Renal cortex interstitium (tissue), 11 donors: Measurements from ENCODE around the gene MTSS2. TPM values are rescaled to one million over a fixed set of nuclear protein-coding genes. Genes with fewer than 3 reads are reported as not detected.

Experiments used
- DNase-seq, 11 donors: peaks; one replicate each; pipeline ENCODE4 v3.0.0-alpha.2; 2013; ENCODE audit warnings: low read depth in 9 of 11, low spot score in 4 of 11; ENCODE audit errors: extremely low read depth in 1 of 11
- polyA plus RNA-seq, 3 donors: library from polyadenylated mRNA; unstranded; fragments of 120-200 nt; gene quantifications; one replicate each; pipeline ENCODE4 v1.2.1, GENCODE V29; 2013; ENCODE audit not compliant: insufficient read length in 3 of 3

The MTSS2 gene
- polyA plus RNA-seq, 3 donors, result 37.5 to 54.8 (median 40.7) TPM

DNA sequence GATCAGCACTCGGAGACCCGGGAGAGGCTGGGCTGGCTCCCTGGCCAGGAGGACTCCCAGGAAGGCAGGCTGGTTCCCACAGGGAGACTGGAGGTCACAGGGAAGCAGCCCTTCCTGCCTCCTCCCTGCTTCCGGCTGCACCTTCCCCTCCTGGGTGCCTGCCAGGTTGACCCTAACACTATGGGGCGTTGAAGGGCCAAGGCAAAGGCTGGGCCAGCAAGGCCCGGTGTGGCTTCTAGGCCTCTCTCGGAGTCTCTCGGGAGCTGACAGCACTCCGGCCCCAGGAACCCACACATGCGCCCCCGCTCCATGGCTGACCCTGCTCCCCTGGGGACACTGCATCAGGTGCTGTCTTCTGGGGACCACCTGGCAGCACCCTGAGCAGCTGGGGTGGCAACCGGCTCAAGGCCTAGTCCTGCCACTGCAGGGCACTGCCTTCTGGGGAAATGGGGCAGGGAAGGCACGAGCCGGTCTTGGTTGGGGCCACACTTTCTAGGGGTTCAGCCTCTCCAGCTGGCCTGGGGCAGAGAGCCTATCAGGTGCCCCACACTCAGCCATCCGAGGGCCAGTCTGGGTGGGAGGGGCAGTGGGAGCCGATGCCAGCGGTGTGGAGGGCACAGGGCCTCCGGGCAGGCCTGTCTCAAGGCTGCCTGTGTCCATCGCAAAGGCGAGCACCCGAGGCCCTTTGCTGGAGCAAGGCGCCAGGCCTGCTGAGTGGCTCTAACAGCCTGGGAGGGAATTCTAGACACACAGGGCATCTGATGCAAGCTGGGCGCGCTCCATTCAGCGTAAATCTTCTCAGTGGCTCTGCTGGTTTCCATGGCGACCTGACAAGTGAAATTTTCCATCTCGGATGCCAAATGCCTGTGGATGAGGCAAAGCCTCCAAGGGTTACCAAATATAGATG lies 5.6 kb upstream of the MTSS2 start:
- DNase-seq, result peak in 3 of 11 donors; percentile 54 to 65 (median 64)

DNA sequence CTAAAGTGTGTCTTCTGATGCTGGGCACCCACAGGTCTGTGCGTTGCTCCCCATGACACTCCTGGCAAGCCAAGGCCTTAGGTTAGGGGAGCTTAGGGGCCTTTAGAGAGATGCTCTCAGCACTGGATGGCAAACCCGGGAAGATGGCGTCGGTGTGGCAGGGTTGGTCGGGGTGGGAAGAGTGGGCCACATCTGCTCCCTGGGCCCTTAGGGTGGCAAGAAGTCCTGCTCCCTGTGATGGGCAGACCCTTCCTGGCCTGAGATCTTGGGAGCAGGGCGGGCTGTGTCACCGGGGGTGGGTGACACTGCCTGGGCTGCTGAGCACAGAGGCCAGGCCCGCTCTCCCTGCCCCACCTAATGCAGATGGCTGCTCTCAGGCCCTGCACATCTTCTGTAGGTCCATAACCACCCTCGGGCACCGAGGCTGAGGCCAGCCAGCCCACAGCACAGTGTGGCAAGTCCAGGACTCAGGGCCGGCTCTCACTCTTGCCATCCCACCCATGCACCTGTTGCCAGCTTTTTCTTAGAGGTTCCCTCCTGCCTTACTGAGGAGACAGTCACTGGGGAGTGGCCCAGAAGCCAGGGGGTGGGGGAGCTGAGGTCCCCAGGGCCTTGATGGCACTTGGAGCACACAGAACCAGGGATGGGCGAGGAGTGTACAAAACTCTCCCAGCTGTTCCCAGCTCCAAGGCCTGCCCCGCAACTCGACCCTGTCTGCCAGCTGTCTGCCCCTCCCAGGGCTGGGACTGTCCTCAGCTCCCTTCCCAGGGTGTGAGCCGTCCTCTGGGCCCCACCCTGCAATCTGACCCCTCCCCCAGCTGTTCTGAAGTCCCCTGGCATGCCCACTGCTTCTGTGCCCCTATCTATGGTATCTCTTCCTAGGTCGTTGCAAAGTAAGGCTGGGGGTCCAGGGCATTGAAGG lies 4.4 kb upstream of the MTSS2 start:
- no peak for DNase-seq

DNA sequence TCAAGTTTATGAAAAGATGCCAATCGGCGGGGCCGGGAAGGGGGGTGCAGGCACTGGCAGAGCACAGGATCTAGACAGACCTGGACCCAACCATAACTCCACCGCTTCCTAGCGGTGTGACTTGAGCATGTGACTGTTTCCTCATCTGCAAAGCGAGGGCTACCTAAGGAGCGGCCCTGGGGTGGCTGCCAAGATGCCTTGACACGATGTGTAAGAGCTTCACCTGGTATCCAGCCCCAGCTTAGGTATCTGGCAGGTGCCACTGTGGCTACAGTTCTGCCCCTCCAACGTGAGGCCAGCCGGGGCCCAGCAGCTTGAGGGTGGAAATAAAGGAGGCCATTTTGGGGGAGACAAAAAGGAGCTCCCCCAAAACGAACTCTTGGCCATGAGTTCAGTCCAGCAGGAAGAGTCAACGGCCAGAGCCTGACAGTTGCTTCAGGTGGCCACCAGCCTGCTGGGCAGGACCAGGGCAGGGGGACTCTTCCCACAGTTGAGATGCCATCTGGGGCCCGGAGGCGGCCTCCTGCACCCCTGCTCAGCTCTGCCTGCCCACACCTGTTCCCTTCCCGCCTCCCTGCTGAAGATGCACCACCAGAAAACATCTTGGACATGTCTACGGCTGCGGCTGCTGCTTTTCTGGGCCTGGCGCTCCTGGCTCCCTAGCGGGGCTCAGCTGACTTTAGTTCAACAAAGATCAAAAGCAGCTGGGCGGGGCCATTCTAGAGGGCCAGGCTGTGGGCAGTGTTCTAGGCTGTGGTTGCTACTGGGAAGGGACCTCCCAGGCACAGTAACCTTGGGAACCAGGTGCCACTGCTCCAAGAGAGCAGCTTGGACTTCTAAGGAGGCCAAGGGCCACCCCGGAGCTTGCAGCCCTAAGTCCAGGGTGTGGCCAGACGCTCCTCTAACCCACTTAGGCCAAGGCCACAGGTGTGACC lies 3.4 kb upstream of the MTSS2 start:
- no peak for DNase-seq

DNA sequence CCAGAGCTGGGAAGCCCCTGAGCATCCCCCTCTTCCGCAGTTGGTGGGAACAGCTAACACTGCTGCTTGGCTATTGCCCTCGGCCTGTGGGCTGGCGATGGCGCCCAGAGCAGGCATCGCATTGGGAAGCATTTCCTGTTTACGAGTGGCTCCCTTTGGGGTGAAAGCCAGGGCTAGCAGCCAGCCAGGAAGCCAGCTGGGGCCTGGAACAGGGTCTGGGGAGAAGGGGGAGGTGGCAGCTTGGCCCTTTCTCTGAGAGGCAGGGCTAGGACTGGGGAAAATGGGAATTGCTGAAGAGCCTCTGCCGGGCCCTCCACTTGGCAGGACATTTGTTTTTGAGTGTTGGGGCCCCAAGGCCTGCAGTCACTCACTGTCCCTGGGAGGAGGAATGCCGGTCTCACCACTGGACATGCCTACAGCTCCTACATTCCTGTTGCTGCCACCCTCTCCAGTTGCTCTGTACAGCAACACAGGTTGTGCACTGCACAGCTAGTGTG lies 2.4 kb upstream of the MTSS2 start:
- no peak for DNase-seq

DNA sequence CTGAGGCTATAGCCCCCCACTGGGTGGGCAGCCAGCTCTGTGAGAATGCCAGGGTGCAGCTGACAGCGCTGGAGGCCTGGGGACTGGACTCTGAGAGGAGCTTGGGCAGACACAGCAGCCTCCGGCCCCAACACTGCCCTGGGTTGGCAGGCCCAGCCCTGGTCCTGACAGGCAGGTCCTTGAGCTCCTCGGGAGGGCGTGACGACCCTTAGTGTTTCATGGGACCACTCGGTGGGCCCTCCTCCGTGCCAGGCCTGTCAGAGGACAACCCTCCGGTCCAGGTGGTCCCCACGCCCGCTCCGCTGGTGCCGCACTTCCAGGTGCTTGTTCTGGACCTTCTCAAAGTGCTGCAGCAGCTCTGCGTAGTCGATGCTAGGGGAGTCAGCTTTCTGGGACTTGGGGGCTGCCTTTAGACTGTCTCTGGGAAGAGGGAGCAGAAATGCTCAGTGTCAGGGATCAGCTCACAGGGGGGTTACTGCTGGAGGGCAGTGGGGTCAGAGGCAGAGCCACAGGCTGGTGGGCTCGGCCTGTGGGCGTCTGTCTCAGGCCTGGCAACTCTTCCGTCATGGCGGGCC lies 1.9 kb upstream of the MTSS2 start:
- DNase-seq, result no peak

DNA sequence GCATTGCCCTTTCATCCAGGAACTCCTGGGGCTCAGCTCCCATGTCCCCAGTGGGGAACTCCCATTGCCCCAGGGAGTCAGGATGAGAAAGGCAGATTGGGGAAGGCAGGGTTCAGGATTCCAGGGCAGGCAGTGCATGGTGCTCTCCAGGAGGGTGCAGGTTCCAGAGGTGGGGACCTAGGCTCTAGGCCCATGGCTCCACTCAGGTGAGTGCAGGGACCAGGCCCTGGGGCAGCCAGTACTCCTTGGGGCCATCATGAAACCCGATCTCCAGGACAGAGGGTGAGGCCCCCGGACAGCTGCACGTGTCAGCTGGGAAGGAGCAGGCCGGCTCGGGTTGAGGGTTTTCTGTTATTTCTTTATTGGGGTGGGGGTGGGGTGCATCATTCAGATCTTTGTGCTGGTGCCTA lies 1.3 kb upstream of the MTSS2 start:
- no peak for DNase-seq

DNA sequence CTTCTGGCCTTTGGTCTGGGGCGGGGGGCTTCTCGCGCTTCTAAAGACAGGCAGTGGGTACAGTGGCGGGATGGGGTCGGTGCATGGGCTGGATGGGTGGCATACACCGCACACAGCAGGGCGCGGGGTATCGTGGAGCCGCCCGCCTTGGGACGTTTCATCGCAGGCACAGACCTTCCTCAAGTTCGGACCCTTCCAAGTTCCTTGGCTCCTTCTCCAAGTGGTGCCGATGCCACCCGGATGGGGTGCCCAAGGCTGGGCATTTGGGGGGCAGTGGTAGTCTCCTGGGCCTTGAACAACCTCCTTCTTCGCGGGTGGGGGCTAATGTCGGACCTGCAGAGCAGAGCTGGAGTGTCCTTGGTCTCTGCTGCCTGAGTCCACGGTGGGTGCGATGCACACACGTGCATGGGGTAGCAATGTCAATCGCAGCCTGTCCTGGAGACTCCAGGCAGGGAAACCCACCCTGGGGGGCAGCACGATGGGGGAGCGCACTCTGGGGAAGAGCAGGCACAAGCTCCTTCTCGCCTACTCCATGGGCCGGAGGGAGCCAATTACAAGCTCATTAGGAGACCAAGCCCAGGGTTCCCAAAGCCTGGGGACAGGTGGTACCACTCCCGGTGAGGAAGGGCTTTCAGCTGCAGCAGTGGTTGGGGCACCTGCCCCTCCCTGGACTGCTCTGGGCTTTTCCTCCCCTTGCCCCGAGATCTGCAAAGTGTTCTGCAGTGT lies 686 bp upstream of the MTSS2 start:
- no peak for DNase-seq

DNA sequence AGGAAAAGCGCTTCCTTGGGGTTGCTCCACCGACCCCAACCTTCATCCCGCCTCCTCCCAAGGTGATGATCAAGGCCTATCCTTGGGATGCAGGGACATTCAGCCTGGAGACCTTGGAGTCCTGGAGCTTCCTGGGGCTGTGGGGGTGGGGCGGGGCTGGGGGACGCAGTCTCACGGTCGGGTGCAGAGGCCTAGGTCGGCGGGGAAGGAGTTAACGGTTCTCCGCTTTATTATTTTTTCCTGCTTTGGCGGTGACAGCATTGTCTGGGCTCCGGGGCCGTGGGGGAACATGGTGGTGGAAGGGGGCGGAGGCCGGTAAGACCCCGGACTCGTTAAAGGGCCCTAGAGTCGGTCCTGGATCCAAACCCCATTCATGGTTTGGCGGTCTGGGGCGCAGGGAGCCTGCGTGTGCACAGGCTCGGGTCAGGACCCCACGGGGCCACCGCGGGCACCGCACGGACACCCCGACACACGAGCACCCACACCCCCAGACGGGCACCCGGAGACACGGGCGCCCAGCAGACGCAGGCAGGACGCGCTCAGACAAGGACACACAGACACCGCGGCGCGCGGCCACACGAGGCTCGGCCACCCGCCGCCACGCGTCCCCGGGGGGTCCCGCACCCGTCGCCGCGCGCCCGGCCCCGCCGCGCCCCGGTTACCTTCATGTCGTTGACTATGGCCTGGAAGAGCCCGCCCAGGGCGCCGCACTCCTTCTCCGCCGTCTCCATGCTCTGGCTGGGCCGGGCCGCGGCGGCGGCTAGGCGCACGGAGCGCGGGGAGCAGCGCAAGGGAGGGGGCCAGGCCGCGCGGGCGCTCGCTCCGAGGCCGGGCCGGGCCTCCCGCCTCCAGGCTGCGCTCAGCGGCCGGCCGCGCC lies 554 bp downstream of the MTSS2 start:
- no peak for DNase-seq

DNA sequence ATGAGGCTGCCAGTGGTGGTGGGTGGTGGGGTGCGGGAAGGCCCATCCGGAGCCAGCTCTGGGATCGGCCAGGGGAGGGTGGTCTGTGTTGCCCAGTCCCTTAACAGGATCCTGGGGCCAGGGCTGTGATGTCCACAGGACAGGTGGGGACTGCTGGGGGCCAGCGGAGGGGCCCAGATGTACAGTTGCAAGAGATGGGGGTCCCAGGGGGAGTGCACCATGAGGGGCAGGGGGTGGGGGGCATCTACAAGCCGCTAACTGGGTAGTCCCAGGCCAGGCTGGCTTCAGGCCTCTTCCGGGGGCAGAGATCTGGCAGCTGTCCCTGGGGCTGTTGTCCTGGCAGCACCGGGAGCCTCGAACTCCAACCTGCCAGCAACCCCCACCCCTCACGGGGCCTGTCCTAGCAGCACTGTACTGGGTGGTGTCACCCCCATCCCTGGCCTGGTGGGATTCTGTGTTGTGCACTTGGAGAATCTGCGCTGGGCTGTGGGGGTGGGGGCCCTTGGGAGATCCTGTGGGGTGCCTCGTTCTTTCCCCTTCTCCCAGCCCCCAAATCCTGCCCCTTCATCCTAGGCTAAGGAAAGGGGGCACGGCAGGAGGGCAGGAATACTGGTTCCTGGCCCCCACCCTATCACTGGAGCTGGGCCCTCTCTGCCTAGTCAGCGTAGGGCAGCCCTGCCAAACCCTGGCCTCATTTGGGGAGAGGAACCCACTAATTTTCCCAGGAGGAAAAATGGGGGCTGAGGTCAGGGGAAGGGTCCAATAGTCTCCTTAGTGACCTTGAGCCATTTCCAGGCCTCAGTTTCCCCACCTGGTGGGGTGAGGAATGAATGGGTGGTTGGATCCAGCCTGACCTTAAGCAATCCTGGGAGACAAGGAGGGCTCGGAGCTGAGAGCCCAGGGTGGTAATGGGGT lies 1.4 kb downstream of the MTSS2 start:
- no peak for DNase-seq

DNA sequence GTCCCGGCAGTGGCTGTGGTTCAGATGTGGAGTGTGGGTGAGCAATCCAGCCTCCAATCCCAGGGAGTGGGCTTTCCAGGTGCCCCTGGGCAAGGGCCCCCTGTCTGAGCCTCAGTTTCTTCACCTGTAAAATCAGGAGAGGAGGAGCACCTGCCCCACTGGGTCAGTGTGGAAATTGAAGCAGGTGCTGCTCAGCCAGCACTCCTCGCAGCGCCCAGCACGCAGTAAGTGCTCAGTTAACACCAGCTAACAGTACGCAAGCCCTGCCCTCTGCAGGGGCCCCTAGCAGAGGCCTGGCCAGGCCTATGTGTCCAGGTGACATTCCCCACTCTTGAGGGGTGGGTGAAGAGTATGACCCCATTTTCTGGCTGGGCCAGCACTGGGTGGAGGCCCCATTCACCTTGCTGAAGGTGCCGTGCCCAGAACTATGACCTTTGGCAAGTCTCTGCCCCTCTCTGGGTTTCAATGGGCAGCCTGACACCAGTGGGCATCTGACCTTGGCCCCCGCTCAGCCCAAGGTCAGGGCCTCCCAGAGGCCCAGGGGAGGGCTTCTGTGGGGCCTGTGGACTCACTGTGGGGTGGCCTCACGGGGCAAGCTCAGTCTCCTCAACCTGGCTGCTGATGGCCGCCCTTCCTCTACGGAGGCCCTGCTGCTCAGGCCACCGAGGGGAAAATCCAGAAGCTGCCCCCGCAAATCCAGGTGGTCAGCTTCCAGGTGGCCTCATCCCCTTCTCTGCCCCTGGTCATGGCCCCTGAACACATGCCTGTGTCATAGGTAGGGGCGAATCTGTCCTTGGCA lies 2.5 kb downstream of the MTSS2 start:
- DNase-seq, result no peak

DNA sequence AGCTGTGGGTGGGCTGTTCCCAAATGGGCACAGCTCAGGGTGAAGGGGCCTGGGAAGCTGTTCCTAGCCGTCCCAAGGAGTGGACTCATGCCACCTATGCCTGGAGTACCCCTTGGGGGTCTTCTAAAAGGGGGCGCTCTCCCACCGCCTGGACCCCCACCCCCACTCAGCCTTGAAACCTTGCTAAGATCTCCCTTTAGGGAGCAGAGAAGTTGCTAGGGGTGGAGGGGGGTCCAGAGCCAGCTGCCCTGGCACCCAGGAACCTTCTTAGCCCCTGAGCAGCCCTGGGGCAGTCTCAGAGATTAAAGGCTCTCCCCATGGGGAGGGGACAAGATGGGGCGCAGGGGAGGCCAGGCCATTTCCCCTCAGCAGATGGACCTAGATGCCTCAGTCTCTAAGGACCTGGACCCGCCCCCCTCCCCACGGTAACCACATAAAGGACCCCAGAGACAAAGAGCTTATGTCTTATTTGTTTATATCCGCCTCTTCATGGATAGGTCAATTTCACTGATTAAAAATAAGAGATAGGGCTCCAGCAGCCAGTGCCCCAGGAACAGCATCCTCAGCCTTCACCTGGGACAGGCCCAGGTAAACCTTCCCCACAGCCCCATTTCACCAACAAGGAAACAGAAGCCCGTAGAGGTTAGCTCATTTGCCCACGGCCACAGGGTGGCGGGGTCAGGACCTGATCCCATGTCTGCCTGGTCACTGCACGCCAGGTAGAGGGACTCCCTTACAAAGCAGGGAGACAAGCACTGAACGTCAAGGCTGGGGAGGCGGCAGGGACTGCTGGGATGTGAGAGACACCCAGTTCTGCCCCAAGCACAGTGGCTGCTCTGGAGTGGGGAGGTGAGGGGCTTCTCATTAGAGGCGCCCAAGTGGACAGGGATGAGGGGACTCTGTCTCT lies 3.4 kb downstream of the MTSS2 start:
- DNase-seq, result no peak

DNA sequence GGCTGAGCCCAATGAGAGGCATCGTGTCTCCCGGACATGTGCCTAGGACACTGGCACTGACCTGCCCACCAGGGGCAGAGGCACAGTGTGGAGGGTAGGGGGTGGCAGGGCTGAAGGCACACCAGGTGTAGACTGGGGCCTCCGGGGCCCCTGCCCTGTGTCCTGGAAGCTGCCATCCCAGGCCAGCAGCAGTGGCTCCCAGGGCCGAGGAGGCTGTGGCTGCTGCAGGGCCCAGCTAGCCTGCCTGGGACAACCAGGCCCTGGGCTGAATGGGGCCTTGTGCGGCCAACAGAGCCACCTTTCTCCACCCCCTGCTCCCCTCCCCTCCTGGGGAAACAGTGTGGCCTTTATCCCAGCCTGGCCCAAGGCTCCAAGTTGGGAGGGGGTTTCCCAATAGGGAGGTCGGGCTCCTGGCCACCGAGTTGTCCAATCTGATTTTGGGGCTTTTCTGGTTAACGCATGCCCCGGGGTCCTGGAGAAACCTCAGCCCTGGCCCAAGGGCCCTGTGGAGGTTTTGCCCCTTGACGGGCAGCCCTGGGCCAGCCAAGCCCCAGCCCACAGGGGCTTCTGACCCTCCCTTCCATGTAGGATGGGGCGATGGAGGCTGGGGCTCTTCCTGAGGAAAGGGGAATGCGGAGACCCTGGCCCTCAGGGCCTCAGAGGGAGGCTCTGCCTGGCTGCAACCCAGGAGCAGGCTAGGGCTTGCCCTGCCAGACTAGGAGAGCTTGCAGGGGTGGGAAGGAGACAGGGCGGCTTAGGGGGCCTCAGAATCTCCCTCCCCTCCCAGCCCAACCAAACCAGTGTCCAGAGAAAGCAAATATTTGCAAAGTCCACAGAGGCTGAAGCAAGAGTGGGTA lies 4.2 kb downstream of the MTSS2 start:
- no peak for DNase-seq
